Stimulated activated CD8-positive, alpha-beta memory T cell treated with anti-CD3 and anti-CD28 coated beads, Interleukin-12 subunit alpha, Interleukin-12 subunit beta, amount 100 ng/mL, for 24 hours (primary cell): ENCODE data around the gene HDGF.
"Not testable (repeated sequence)": the region's sequence is repeated elsewhere in the genome, so short reads cannot be mapped to it uniquely, and the experiment has no call there.

Experiments
- DNase-seq: peaks from one replicate; pipeline ENCODE4 v3.0.0-alpha.2; 2020; ENCODE audit errors: extremely low read depth

HDGF gene

GRCh38 chr1:156767101-156767878 lies 15.8 kb upstream of the HDGF start, which contains the start of gene PRCC:
TSS of gene PRCC (plus strand) at chr1:156767535. CDS start at chr1:156767772, 237 bp downstream.
- DNase-seq: peak; percentile 92

- DNase-seq: no peak
These were observed 15.0 kb upstream of the HDGF start for GRCh38 chr1:156766298-156767100.

- no peak for DNase-seq
These were observed 14.2 kb upstream of the HDGF start for GRCh38 chr1:156765666-156766065.

GRCh38 chr1:156765136-156765535 lies 13.7 kb upstream of the HDGF start:
- DNase-seq: not testable (repeated sequence)

- no peak for DNase-seq
These were observed 9.3 kb upstream of the HDGF start for GRCh38 chr1:156760796-156761104.

- no peak for DNase-seq
These were observed 8.8 kb upstream of the HDGF start for GRCh38 chr1:156760092-156760795.

- DNase-seq: not testable (repeated sequence)
These were observed 6.2 kb upstream of the HDGF start for GRCh38 chr1:156757572-156758253.

GRCh38 chr1:156756355-156756754 lies 4.9 kb upstream of the HDGF start:
- DNase-seq: no peak

GRCh38 chr1:156755527-156755950 lies 4.1 kb upstream of the HDGF start:
- DNase-seq: no peak

- no peak for DNase-seq
These were observed 2.7 kb upstream of the HDGF start for GRCh38 chr1:156754219-156754618.

- no peak for DNase-seq
These were observed 1.5 kb upstream of the HDGF start for GRCh38 chr1:156752843-156753482.

GRCh38 chr1:156751757-156752481 lies 444 bp upstream of the HDGF start:
- DNase-seq: peak; percentile 91

- no peak for DNase-seq
These were observed 594 bp downstream of the HDGF start for GRCh38 chr1:156750711-156751450.

- DNase-seq: no peak
These were observed 1.2 kb downstream of the HDGF start for GRCh38 chr1:156750191-156750672.

- no peak for DNase-seq
These were observed 1.9 kb downstream of the HDGF start for GRCh38 chr1:156749419-156750118.

GRCh38 chr1:156748670-156749418 lies 2.6 kb downstream of the HDGF start:
- no peak for DNase-seq

- no peak for DNase-seq
These were observed 3.5 kb downstream of the HDGF start for GRCh38 chr1:156747742-156748669.
